Activated CD8-positive, alpha-beta T cell treated with anti-CD3 and anti-CD28 coated beads, Interleukin-2, amount 10 ng/mL, durations not matched to agents 7 days and 5 days (primary cell): ENCODE measurements around the gene ZNF436. TPM values are rescaled to one million over a fixed set of nuclear protein-coding genes. Genes with fewer than 3 reads are reported as not detected.

ENCODE experiments used
- ATAC-seq: fragments of 150-1000 bp; cut with Tn5 transposase; one replicate; pipeline ENCODE4 v1.10.0; 2021; ENCODE audit warnings: moderate library complexity
- CTCF ChIA-PET: fragments of 350-600 bp; sonication (Branson Sonifier 250); formaldehyde crosslinking; loops from one replicate; lab custom pipeline; 2021; ENCODE audit warnings: antibody characterized with exemption; lab: Charles Lee
- POLR2A ChIA-PET: fragments of 350-600 bp; sonication (Branson Sonifier 250); formaldehyde crosslinking; loops from one replicate; lab custom pipeline; 2021; ENCODE audit warnings: antibody characterized with exemption; lab: Charles Lee
- DNase-seq: peaks from one replicate; pipeline ENCODE4 v3.0.0-alpha.2; 2020
- H3K27ac Mint-ChIP-seq: one replicate; pipeline ENCODE4 v1.8.0; 2021; ENCODE audit warnings: mild to moderate bottlenecking, mixed read lengths
- H3K27me3 Mint-ChIP-seq: one replicate; pipeline ENCODE4 v1.8.0; 2021; ENCODE audit warnings: low read depth, mixed read lengths
- H3K36me3 Mint-ChIP-seq: one replicate; pipeline ENCODE4 v1.8.0; 2021; ENCODE audit warnings: low read depth, mixed read lengths
- H3K4me1 Mint-ChIP-seq: one replicate; pipeline ENCODE4 v1.8.0; 2021; ENCODE audit warnings: low read depth, mixed read lengths
- H3K4me3 Mint-ChIP-seq: one replicate; pipeline ENCODE4 v1.8.0; 2021; ENCODE audit warnings: mild to moderate bottlenecking, mixed read lengths
- H3K9me3 Mint-ChIP-seq: one replicate; pipeline ENCODE4 v1.8.0; 2022; ENCODE audit warnings: mixed read lengths; ENCODE audit not compliant: insufficient read depth
- total RNA-seq, 2 experiments: library from RNA; stranded (reverse); gene quantifications; one replicate each; pipeline ENCODE4 v1.2.3, GENCODE V29; 2021

Gene ZNF436
- total RNA-seq: 1 to 10 TPM; 5.0 to 5.4 TPM

- H3K27me3 Mint-ChIP-seq: no peaks in the 10 kb centered on the region
- DNase-seq (peak; percentile 54), ATAC-seq (no peak)
- H3K27ac Mint-ChIP-seq: peak within 1 kb of the TSS; percentile 97
- H3K36me3 Mint-ChIP-seq: peaks cover 28% of the 10 kb centered on the region
- CTCF ChIA-PET: interaction anchor here (0.6 to 3.3 kb wide), 2 partner anchors 15 to 34 kb away, joined by 3 to 10 read pairs; no protein-coding TSS in a partner anchor
- H3K4me1 Mint-ChIP-seq: peaks cover 36% of the 10 kb centered on the region
- H3K9me3 Mint-ChIP-seq: peaks cover 6% of the 10 kb centered on the region
- POLR2A ChIA-PET: interaction anchor here (0.7 to 3.1 kb wide), 3 partner anchors 25 to 159 kb away, joined by 3 to 38 read pairs (median 3); partner anchors contain the start of gene HNRNPR
- peak within 1 kb of the TSS; percentile 92 for H3K4me3 Mint-ChIP-seq
These were observed at the start of gene ZNF436 for GRCh38 chr1:23369335-23370013. ZNF436 (minus strand) TSS chr1:23369836; CDS start chr1:23368005, 1,831 bp downstream.

- no peak for ATAC-seq
- POLR2A ChIA-PET: no interaction called here
- Mint-ChIP-seq H3K4me3 (no peak overlapping the region), H3K27me3 (peaks cover 9% of the 10 kb centered on the region), H3K36me3 (no peaks in the 10 kb centered on the region), H3K9me3 (no peaks in the 10 kb centered on the region), H3K4me1 (peaks cover 33% of the 10 kb centered on the region), H3K27ac (no peak overlapping the region)
- CTCF ChIA-PET: interaction anchor here (0.6 kb wide), 1 partner anchor 78 kb away, joined by 3 read pairs; no protein-coding TSS in a partner anchor
- DNase-seq: no peak
These were observed 49.5 kb upstream of the ZNF436 start for GRCh38 chr1:23419180-23419579.

GRCh38 chr1:23417570-23417969 lies 47.9 kb upstream of the ZNF436 start:
- Mint-ChIP-seq H3K36me3 (no peaks in the 10 kb centered on the region), H3K4me1 (peaks cover 19% of the 10 kb centered on the region), H3K9me3 (no peaks in the 10 kb centered on the region), H3K4me3 (no peak overlapping the region), H3K27me3 (no peaks in the 10 kb centered on the region), H3K27ac (no peak overlapping the region)
- no peak for DNase-seq
- POLR2A ChIA-PET: no interaction called here
- CTCF ChIA-PET: no interaction called here
- ATAC-seq: no peak

GRCh38 chr1:23416964-23417363 lies 47.3 kb upstream of the ZNF436 start:
- no peak overlapping the region for H3K4me3 Mint-ChIP-seq
- ChIA-PET CTCF (no interaction called here), POLR2A (no interaction called here)
- no peaks in the 10 kb centered on the region for H3K27me3 Mint-ChIP-seq
- DNase-seq (no peak), ATAC-seq (no peak)
- H3K4me1 Mint-ChIP-seq: peaks cover 13% of the 10 kb centered on the region
- H3K9me3 Mint-ChIP-seq: no peaks in the 10 kb centered on the region
- H3K36me3 Mint-ChIP-seq: no peaks in the 10 kb centered on the region
- no peak overlapping the region for H3K27ac Mint-ChIP-seq

- DNase-seq (no peak), ATAC-seq (no peak)
- Mint-ChIP-seq H3K4me1 (peaks cover 6% of the 10 kb centered on the region), H3K27ac (no peak overlapping the region), H3K9me3 (no peaks in the 10 kb centered on the region), H3K4me3 (no peak overlapping the region), H3K36me3 (no peaks in the 10 kb centered on the region), H3K27me3 (no peaks in the 10 kb centered on the region)
- POLR2A ChIA-PET: interaction anchor here (0.6 kb wide), 2 partner anchors 15 to 1798 kb away, joined by 4 to 5 read pairs; no protein-coding TSS in a partner anchor
- CTCF ChIA-PET: no interaction called here
These were observed 39.2 kb upstream of the ZNF436 start for GRCh38 chr1:23408797-23409290.

DNA sequence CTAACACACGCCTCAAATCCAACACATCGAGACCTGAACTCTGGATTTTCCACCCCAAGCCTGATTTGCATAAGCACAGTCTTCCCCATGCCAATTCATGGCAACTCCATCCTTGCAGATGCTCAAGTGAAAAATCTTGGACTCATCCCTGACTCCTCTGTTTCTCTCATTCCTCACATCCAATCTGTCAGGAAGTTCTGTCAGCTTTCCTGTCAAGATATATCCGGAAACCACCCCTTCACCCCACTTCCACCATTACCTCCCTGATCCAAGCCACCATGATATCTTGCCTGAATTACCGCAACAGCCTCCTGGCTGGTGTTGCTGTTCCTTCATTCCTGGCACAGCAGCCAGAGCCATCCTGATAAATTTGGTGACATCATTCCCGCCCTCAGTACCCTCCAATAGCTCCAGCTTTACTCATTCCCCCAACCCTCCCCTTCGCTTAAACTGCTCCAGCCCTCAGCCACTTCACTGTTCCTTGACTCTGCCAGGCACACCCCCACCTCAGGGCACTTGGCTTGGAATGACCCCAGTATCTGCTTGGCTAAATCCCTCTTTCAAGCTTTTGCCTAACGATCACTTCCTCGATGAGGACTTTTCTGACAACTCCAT lies 37.5 kb upstream of the ZNF436 start:
- H3K4me3 Mint-ChIP-seq: no peak overlapping the region
- H3K36me3 Mint-ChIP-seq: no peaks in the 10 kb centered on the region
- DNase-seq (no peak), ATAC-seq (no peak)
- POLR2A ChIA-PET: no interaction called here
- H3K9me3 Mint-ChIP-seq: no peaks in the 10 kb centered on the region
- no peak overlapping the region for H3K27ac Mint-ChIP-seq
- H3K4me1 Mint-ChIP-seq: peaks cover 11% of the 10 kb centered on the region
- CTCF ChIA-PET: no interaction called here
- H3K27me3 Mint-ChIP-seq: no peaks in the 10 kb centered on the region

DNA sequence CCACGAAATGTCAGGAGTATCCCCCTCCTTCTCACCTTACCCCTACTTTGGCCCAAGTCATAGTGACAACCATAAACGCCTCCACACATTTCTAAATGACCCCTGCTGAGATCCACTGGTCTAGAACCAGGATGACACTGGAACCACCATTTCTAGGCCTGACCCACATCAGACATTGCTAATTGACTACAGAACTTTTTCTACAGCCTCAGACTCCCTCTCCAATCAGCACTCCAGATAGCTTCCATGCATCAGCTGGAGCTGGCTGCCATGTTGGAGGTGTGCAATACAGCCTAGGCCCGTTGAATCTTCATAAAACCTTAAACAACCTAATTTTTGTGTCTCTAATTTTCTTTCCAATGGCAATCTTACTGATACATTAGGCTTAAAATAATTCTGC lies 36.3 kb upstream of the ZNF436 start:
- DNase-seq (no peak), ATAC-seq (no peak)
- ChIA-PET POLR2A (no interaction called here), CTCF (no interaction called here)
- H3K9me3 Mint-ChIP-seq: no peaks in the 10 kb centered on the region
- H3K4me1 Mint-ChIP-seq: peaks cover 11% of the 10 kb centered on the region
- H3K27ac Mint-ChIP-seq: no peak overlapping the region
- no peaks in the 10 kb centered on the region for H3K27me3 Mint-ChIP-seq
- H3K4me3 Mint-ChIP-seq: no peak overlapping the region
- H3K36me3 Mint-ChIP-seq: no peaks in the 10 kb centered on the region

DNA sequence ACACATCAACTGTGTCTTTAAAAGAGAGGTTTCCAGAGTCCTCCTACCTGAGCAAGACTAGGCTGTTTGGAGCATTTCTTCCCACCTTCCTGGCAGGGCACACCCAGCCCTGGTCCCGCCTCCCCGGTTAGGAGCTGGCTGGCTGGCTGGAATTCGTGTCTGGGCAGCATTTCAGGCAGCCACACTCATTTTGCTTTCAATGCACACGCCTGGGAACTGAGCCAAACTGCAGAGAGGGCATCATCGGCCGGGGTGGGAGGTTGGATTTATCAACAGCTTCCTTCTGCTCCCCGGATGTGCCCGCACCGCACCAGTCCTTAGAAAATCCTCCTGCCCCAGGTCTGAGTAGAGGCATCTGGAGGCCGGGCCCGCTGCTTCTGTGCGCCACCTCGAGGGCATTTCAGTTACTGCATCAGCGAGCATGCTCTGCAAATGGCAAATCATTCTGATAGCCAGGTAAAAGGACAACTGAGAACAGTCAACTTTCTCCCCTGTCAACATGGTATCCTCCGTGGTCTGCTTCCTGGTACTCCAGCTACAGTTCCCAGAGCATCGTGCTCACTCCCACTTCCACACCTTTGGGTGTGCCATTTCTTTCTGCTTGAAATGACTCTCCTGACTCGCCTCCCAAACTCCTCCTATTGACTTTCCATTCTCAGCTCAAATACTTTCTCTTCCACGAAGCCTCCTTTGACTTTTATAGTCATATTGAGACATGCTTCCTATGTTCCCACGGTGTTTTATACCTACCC lies 34.3 kb upstream of the ZNF436 start:
- DNase-seq: peak; percentile 90
- no peaks in the 10 kb centered on the region for H3K9me3 Mint-ChIP-seq
- H3K27me3 Mint-ChIP-seq: no peaks in the 10 kb centered on the region
- no peak overlapping the region for H3K27ac Mint-ChIP-seq
- CTCF ChIA-PET: interaction anchor here (0.6 to 3.1 kb wide), 38 partner anchors 9 to 368 kb away, joined by 3 to 22 read pairs (median 4); partner anchors contain the start of genes HNRNPR, HTR1D and ZNF436
- H3K4me1 Mint-ChIP-seq: peaks cover 11% of the 10 kb centered on the region
- H3K4me3 Mint-ChIP-seq: no peak overlapping the region
- no peaks in the 10 kb centered on the region for H3K36me3 Mint-ChIP-seq
- POLR2A ChIA-PET: interaction anchor here (0.7 to 1.6 kb wide), 2 partner anchors 36 to 60 kb away, joined by 3 to 4 read pairs; partner anchors contain the start of gene HNRNPR
- peak; percentile 95 for ATAC-seq

DNA sequence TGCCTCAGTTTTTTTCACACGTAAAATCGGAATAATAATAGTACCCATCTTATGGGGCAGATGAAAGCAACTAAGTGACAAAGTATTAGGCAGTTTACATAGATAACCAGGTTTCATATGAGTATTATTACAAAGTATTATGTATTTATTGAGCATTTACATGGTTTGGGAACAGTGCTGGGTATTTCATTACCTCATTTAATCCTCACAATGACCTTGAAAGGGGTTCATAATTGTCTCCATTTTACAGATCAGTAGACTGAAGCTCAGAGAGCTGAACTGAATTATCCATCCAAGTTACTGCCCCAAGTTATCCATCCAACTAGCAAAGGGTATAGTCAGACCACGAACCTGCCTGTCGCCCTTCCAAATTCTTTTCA lies 33.7 kb upstream of the ZNF436 start:
- ATAC-seq: no peak
- CTCF ChIA-PET: interaction anchor here (0.6 to 3.1 kb wide), 34 partner anchors 9 to 301 kb away, joined by 3 to 22 read pairs (median 4); partner anchors contain the start of genes HNRNPR, HTR1D, RPL11 and ZNF436
- Mint-ChIP-seq H3K27me3 (no peaks in the 10 kb centered on the region), H3K27ac (no peak overlapping the region), H3K4me1 (peaks cover 11% of the 10 kb centered on the region), H3K4me3 (no peak overlapping the region), H3K9me3 (no peaks in the 10 kb centered on the region), H3K36me3 (no peaks in the 10 kb centered on the region)
- POLR2A ChIA-PET: interaction anchor here (0.7 to 1.6 kb wide), 2 partner anchors 35 to 59 kb away, joined by 3 to 4 read pairs; partner anchors contain the start of gene HNRNPR
- no peak for DNase-seq

- CTCF ChIA-PET: interaction anchor here (1.0 to 3.1 kb wide), 13 partner anchors 8 to 289 kb away, joined by 3 to 22 read pairs (median 5); partner anchors contain the start of genes RPL11 and ZNF436
- H3K4me3 Mint-ChIP-seq: no peak overlapping the region
- no peak overlapping the region for H3K27ac Mint-ChIP-seq
- H3K4me1 Mint-ChIP-seq: peaks cover 11% of the 10 kb centered on the region
- no peak for DNase-seq
- H3K36me3 Mint-ChIP-seq: no peaks in the 10 kb centered on the region
- no peak for ATAC-seq
- no peaks in the 10 kb centered on the region for H3K27me3 Mint-ChIP-seq
- POLR2A ChIA-PET: interaction anchor here (1.3 to 1.6 kb wide), 2 partner anchors 35 kb away, joined by 3 to 4 read pairs; no protein-coding TSS in a partner anchor
- no peaks in the 10 kb centered on the region for H3K9me3 Mint-ChIP-seq
These were observed 33.4 kb upstream of the ZNF436 start for GRCh38 chr1:23403038-23403336.

GRCh38 chr1:23402286-23403037 lies 32.8 kb upstream of the ZNF436 start:
- POLR2A ChIA-PET: interaction anchor here (1.3 kb wide), 1 partner anchor 34 kb away, joined by 3 read pairs; no protein-coding TSS in a partner anchor
- H3K27ac Mint-ChIP-seq: no peak overlapping the region

More at GRCh38 chr1:23402286-23403037, 32.8 kb upstream of the ZNF436 start:
- H3K4me3 Mint-ChIP-seq: no peak overlapping the region
- ATAC-seq (no peak), DNase-seq (no peak)
- CTCF ChIA-PET: interaction anchor here (1.0 to 3.1 kb wide), 10 partner anchors 8 to 289 kb away, joined by 3 to 22 read pairs (median 8); partner anchors contain the start of genes RPL11 and ZNF436
- no peaks in the 10 kb centered on the region for H3K36me3 Mint-ChIP-seq
- no peaks in the 10 kb centered on the region for H3K27me3 Mint-ChIP-seq
- peaks cover 11% of the 10 kb centered on the region for H3K4me1 Mint-ChIP-seq
- no peaks in the 10 kb centered on the region for H3K9me3 Mint-ChIP-seq
